ENCODE data around the gene JAML. TPM values are rescaled to one million over a fixed set of nuclear protein-coding genes. Genes with fewer than 3 reads are reported as not detected.
A peak's percentile ranks its signal among the peaks of the same experiment; 100 is the strongest.

JAML gene
- total RNA-seq, 1 donor from 2014 or later = 17.2 TPM

DNA sequence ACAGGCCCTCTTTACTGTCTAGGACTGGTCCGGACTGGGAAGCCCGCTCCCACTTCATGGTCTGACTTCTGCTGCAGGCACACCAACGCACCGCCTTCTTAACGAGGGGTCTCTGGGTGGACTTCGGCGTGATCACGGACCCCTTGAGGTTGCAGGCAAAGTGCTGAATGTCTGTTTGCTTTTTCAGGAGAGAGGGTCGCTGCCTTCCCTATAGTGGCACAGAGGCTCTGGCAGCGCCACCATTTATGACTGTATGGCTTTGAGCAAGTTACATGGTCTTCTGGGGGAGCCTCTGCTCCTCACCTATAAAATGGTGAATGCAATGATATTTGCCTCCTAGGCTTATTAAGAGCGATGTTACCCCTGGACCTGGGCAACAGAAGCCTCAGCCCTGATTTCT lies 70.8 kb downstream of the JAML start:
- H3K4me1 ChIP-seq = peaks cover 17% of the 10 kb centered on the region
- peaks cover 4% of the 10 kb centered on the region for H3K27me3 ChIP-seq
- no peaks in the 10 kb centered on the region for H3K9me3 ChIP-seq
- no peaks in the 10 kb centered on the region for H3K36me3 ChIP-seq
- H3K4me3 ChIP-seq = no peak overlapping the region
- H3K27ac ChIP-seq = no peak overlapping the region
- no peak for TF ChIP-seq CTCF (IDR thresholded peaks at IDR 0.05)
- TF ChIP-seq POLR2A (IDR thresholded peaks at IDR 0.05) = no peak
- TF ChIP-seq POLR2AphosphoS5 (IDR thresholded peaks at IDR 0.05; ENCODE audit: insufficient read depth in 1 of 2, low read depth in 1 of 2) = no peak
- intact Hi-C loops (cut with DNase I) = no loop called here
- DNase-seq (ENCODE audit: extremely low spot score in 2 of 2) = no peak

DNA sequence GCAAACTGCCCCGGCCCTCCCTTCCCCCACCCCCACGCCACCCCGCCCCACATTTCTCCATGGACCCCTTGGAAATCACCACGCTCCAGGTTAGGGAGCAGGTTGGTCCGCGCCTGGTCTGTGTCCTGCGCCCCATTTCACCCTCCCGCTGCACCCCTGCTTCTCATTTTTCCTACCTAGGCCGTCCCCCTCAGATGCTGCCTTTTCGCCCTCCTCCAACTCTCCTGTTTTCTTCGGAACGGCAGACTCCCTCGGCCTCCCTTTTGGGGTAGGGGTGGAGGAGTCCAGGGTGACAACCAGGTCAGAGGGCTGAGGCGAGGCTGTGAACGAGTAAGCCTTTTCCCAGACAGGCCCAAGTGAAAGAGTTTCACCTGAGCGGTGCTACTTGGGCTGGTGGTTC lies 71.3 kb downstream of the JAML start:
- peaks cover 4% of the 10 kb centered on the region for H3K27me3 ChIP-seq
- H3K4me3 ChIP-seq = peak overlapping the region; percentile 39 to 63
- H3K36me3 ChIP-seq = no peaks in the 10 kb centered on the region
- no peak for DNase-seq (ENCODE audit: extremely low spot score in 2 of 2)
- intact Hi-C loops (cut with DNase I) = no loop called here
- peaks cover 17% of the 10 kb centered on the region for H3K4me1 ChIP-seq
- no peak overlapping the region for H3K27ac ChIP-seq
- TF ChIP-seq POLR2A (IDR thresholded peaks at IDR 0.05) = no peak
- TF ChIP-seq CTCF (IDR thresholded peaks at IDR 0.05) = no peak
- TF ChIP-seq POLR2AphosphoS5 (IDR thresholded peaks at IDR 0.05; ENCODE audit: insufficient read depth in 1 of 2, low read depth in 1 of 2) = no peak
- no peaks in the 10 kb centered on the region for H3K9me3 ChIP-seq

DNA sequence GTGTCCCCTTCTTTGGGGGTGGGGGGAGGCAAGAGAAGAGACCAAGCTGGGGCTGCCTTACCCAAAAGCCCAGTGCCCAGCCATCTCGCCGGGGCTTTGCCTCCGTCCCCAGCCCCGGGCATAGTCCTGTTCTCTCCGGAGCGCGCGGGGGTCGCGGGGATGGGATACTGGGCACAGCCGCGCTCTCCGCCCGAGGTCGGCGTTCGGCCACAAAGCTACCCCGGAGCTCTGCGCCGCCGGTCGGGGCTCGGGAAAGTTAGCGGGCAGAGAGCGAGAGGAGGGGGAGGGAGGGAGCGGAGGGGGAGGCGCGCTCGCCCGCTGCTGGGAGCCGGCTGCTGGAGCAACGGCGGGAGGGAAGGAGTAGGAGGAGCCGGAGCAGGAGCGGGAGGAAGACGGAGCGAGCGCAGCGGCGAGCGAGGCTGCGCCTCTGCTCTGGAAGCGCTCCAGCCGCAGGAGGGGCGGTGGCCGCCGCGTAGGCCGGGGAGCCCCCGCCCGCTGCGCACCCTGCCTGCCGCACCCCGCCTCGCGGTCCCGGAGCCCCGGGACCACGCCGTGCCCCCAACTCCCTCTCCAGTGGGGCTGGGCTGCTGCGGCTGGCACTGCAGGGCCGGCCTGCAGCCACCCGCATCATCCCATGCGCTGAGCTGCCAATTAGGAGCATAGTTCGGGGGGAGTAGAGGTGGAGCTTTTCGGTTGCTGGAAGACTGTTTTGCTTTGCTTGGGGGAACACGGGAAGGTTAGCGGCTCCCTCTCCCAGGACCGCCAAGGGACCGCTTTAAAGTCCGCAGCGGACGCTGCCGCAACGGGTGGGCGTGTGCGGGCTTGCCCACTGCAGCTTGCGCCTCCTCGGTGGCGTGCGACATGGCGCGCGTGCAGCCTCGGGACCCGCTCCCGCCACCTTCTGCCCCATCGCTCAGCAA lies 72.0 kb downstream of the JAML start, which contains the start of gene SCN4B:
Gene SCN4B, minus strand, starts transcription at position 272 of the 920 bp plus-strand sequence. Its CDS starts 150 bp downstream, at position 122.
- H3K4me3 ChIP-seq = peak within 1 kb of the TSS; percentile 39 to 63
- TF ChIP-seq CTCF (IDR thresholded peaks at IDR 0.05) (no peak), POLR2AphosphoS5 (IDR thresholded peaks at IDR 0.05; ENCODE audit: insufficient read depth in 1 of 2, low read depth in 1 of 2) (no peak), POLR2A (IDR thresholded peaks at IDR 0.05) (no peak)
- H3K4me1 ChIP-seq = peaks cover 17% of the 10 kb centered on the region
- no peak for DNase-seq (ENCODE audit: extremely low spot score in 2 of 2)
- intact Hi-C loops (cut with DNase I) = no loop called here
- H3K36me3 ChIP-seq = no peaks in the 10 kb centered on the region
- H3K27ac ChIP-seq = peak within 1 kb of the TSS; percentile 7
- peaks cover 4% of the 10 kb centered on the region for H3K27me3 ChIP-seq
- H3K9me3 ChIP-seq = no peaks in the 10 kb centered on the region

- H3K4me1 ChIP-seq = peaks cover 17% of the 10 kb centered on the region
- peak overlapping the region; percentile 39 to 63 for H3K4me3 ChIP-seq
- peaks cover 4% of the 10 kb centered on the region for H3K27me3 ChIP-seq
- no peak overlapping the region for H3K27ac ChIP-seq
- TF ChIP-seq CTCF (IDR thresholded peaks at IDR 0.05) (no peak), POLR2A (IDR thresholded peaks at IDR 0.05) (no peak), POLR2AphosphoS5 (IDR thresholded peaks at IDR 0.05; ENCODE audit: insufficient read depth in 1 of 2, low read depth in 1 of 2) (no peak)
- intact Hi-C loops (cut with DNase I) = no loop called here
- no peaks in the 10 kb centered on the region for H3K36me3 ChIP-seq
- H3K9me3 ChIP-seq = no peaks in the 10 kb centered on the region
- DNase-seq (ENCODE audit: extremely low spot score in 2 of 2) = no peak
Measured at GRCh38 chr11:118152020-118152551, 72.7 kb downstream of the JAML start.

- H3K4me1 ChIP-seq = peaks cover 17% of the 10 kb centered on the region
- H3K9me3 ChIP-seq = no peaks in the 10 kb centered on the region
- TF ChIP-seq POLR2A (IDR thresholded peaks at IDR 0.05) = no peak
- no peak for TF ChIP-seq CTCF (IDR thresholded peaks at IDR 0.05)
- TF ChIP-seq POLR2AphosphoS5 (IDR thresholded peaks at IDR 0.05; ENCODE audit: insufficient read depth in 1 of 2, low read depth in 1 of 2) = no peak
- DNase-seq (ENCODE audit: extremely low spot score in 2 of 2) = no peak
- H3K4me3 ChIP-seq = no peak overlapping the region
- no peaks in the 10 kb centered on the region for H3K36me3 ChIP-seq
- intact Hi-C loops (cut with DNase I) = no loop called here
- H3K27ac ChIP-seq = no peak overlapping the region
- peaks cover 4% of the 10 kb centered on the region for H3K27me3 ChIP-seq
Measured at GRCh38 chr11:118151431-118151830, 73.4 kb downstream of the JAML start.

Measured in vagina (tissue), 2 donors.